GM19023 (cell line): ENCODE data around the gene ALOX15B.
"Not testable (repeated sequence)": the region's sequence is repeated elsewhere in the genome, so short reads cannot be mapped to it uniquely, and the experiment has no call there.

Experiments used
- ATAC-seq: cut with Tn5 transposase; IDR thresholded peaks from one replicate; pipeline ENCODE4 v1.9.1; 2021; ENCODE audit warnings: mild to moderate bottlenecking, moderate library complexity; ENCODE audit not compliant: unreplicated experiment

The ALOX15B gene

GRCh38 chr17:8012996-8013640 is 25.7 kb upstream of the ALOX15B start:
- no peak for ATAC-seq

- ATAC-seq, result no peak
Observed at GRCh38 chr17:8013731-8014557, 24.9 kb upstream of the ALOX15B start.

GRCh38 chr17:8014558-8014850 is 24.4 kb upstream of the ALOX15B start:
- no peak for ATAC-seq

GRCh38 chr17:8015236-8015956 is 23.5 kb upstream of the ALOX15B start:
- no peak for ATAC-seq

- ATAC-seq, result no peak
Observed at GRCh38 chr17:8015957-8016631, 22.8 kb upstream of the ALOX15B start.

- ATAC-seq, result no peak
Observed at GRCh38 chr17:8016632-8017424, 22.0 kb upstream of the ALOX15B start.

- no peak for ATAC-seq
Observed at GRCh38 chr17:8018436-8018835, 20.4 kb upstream of the ALOX15B start.

- ATAC-seq, result no peak
Observed at GRCh38 chr17:8019166-8019565, 19.7 kb upstream of the ALOX15B start.

GRCh38 chr17:8019665-8020650 is 18.9 kb upstream of the ALOX15B start:
- no peak for ATAC-seq

- ATAC-seq, result no peak
Observed at GRCh38 chr17:8020776-8021564, 17.9 kb upstream of the ALOX15B start.

GRCh38 chr17:8021565-8022359 is 17.1 kb upstream of the ALOX15B start:
- ATAC-seq, result no peak

- no peak for ATAC-seq
Observed at GRCh38 chr17:8022360-8023003, 16.4 kb upstream of the ALOX15B start.

- ATAC-seq, result not testable (repeated sequence)
Observed at GRCh38 chr17:8024161-8024560, 14.7 kb upstream of the ALOX15B start.

- ATAC-seq, result no peak
Observed at GRCh38 chr17:8025176-8025911, 13.5 kb upstream of the ALOX15B start.

- ATAC-seq, result no peak
Observed at GRCh38 chr17:8029121-8029520, 9.7 kb upstream of the ALOX15B start.

GRCh38 chr17:8031261-8031661 is 7.6 kb upstream of the ALOX15B start:
- no peak for ATAC-seq

- ATAC-seq, result no peak
Observed at GRCh38 chr17:8031950-8032349, 6.9 kb upstream of the ALOX15B start.
